Lung (tissue), 12 donors: ENCODE data around the gene ID3. TPM values are rescaled to one million over a fixed set of nuclear protein-coding genes. Genes with fewer than 3 reads are reported as not detected.

ENCODE experiments used
- ATAC-seq: fragments of 200-7000 bp; cut with Tn5 transposase; one replicate; pipeline ENCODE4 v1.9.1; 2020; ENCODE audit warnings: moderate number of reproducible peaks; ENCODE audit not compliant: insufficient read depth, low FRiP score
- DNase-seq, 3 donors: peaks; one replicate each; pipeline ENCODE4 v3.0.0-alpha.2; 2013 to 2017
- H3K27ac ChIP-seq, 2 donors: one replicate each; pipeline ENCODE4 v1.5.1; 2013; ENCODE audit warnings: mild to moderate bottlenecking in 2 of 2, moderate library complexity in 2 of 2, control low read depth in 1 of 2, inconsistent platforms in 1 of 2, low read depth in 1 of 2, low read length in 1 of 2
- H3K27me3 ChIP-seq, 3 donors: one replicate each; pipeline ENCODE4 v1.5.1; 2013; ENCODE audit warnings: low read length in 2 of 3; ENCODE audit not compliant: control insufficient read depth in 3 of 3, insufficient read depth in 3 of 3
- H3K36me3 ChIP-seq, 4 donors: one replicate each; pipeline ENCODE4 v1.5.1; 2013; ENCODE audit warnings: low read length in 4 of 4, mild to moderate bottlenecking in 1 of 4, moderate library complexity in 1 of 4; ENCODE audit not compliant: control insufficient read depth in 4 of 4, insufficient read depth in 4 of 4
- H3K4me1 ChIP-seq, 5 donors: one replicate each; pipeline ENCODE4 v1.5.1; 2013; ENCODE audit warnings: low read length in 5 of 5, mild to moderate bottlenecking in 2 of 5, moderate library complexity in 1 of 5; ENCODE audit not compliant: control insufficient read depth in 5 of 5, insufficient read depth in 5 of 5
- H3K4me3 ChIP-seq: one replicate; pipeline ENCODE4 v1.5.1; 2013; ENCODE audit warnings: mild to moderate bottlenecking, control low read depth, moderate library complexity
- H3K9ac ChIP-seq, 2 donors: one replicate each; pipeline ENCODE4 v1.5.1; 2013; ENCODE audit warnings: low read length in 2 of 2, control low read depth in 1 of 2; ENCODE audit not compliant: insufficient read depth in 1 of 2
- H3K9me3 ChIP-seq, 4 donors: one replicate each; pipeline ENCODE4 v1.5.1; 2013; ENCODE audit warnings: low read length in 3 of 4, mild to moderate bottlenecking in 1 of 4, moderate library complexity in 1 of 4; ENCODE audit not compliant: control insufficient read depth in 4 of 4, insufficient read depth in 3 of 4
- CTCF ChIP-seq: IDR thresholded peaks from 2 replicates; pipeline ENCODE4 v1.5.1; 2012; ENCODE audit warnings: mild to moderate bottlenecking; ENCODE audit errors: control extremely low read depth, extremely low read depth
- WGBS, 2 donors: extraction: QIAGEN DNeasy Blood & Tissue Kit; methylation state at CpG; one replicate each; pipeline ENCODE4 v1.1.7; 2013; 5-methylcytosine and 5-hydroxymethylcytosine counted together
- polyA plus RNA-seq, 2 donors: library from polyadenylated mRNA; stranded (reverse); fragments of 200-250 nt; gene quantifications; one replicate each; pipeline ENCODE4 v1.2.1, GENCODE V29; 2013
- total RNA-seq, 2 donors: library from RNA; depleted of rRNA in 1 of 2; stranded (reverse); fragments of >200 nt in 1 of 2; gene quantifications; one replicate each; pipeline ENCODE4 v1.2.1, GENCODE V29; 2014 to 2021
- donor health status: control.
- donor health status: control.
- donor health status: Bipolar disorder and iron deficiency.
- donor health status: healthy.
- donor health status: DM: yes; HTN: yes; CAD: no.

ID3 gene
- total and polyA plus RNA-seq, 4 donors: 119 to 275 (median 163) TPM

- ATAC-seq (no peak), DNase-seq (no peak)
- TF ChIP-seq CTCF: no peak
- Histone ChIP-seq H3K27ac (no peak overlapping the region), H3K9me3 (no peaks in the 10 kb centered on the region), H3K36me3 (no peaks in the 10 kb centered on the region), H3K9ac (no peak overlapping the region), H3K4me1 (peaks cover 0 to 29% (median 6%) of the 10 kb centered on the region in 5 donors), H3K27me3 (no peaks in the 10 kb centered on the region), H3K4me3 (no peak overlapping the region)
- WGBS, 2 donors: 69 to 82% methylated on average over 7 of the region's 7 CpGs
These were observed 31.9 kb downstream of the ID3 start for GRCh38 chr1:23527366-23527765.

GRCh38 chr1:23526329-23527041 is 32.8 kb downstream of the ID3 start:
- no peak overlapping the region for H3K9ac ChIP-seq
- H3K9me3 ChIP-seq: no peaks in the 10 kb centered on the region
- H3K4me1 ChIP-seq: peaks cover 0 to 23% (median 6%) of the 10 kb centered on the region in 5 donors
- 96% methylated on average over 7 to 8 of the region's 8 CpGs for WGBS, 2 donors
- H3K4me3 ChIP-seq: no peak overlapping the region
- no peaks in the 10 kb centered on the region for H3K36me3 ChIP-seq
- DNase-seq: no peak
- H3K27ac ChIP-seq: no peak overlapping the region
- no peak for TF ChIP-seq CTCF
- H3K27me3 ChIP-seq: no peaks in the 10 kb centered on the region
- no peak for ATAC-seq

GRCh38 chr1:23525558-23526250 is 33.6 kb downstream of the ID3 start:
- no peak overlapping the region for H3K9ac ChIP-seq
- TF ChIP-seq CTCF: no peak
- no peaks in the 10 kb centered on the region for H3K27me3 ChIP-seq
- ATAC-seq (no peak), DNase-seq (no peak)
- WGBS, 2 donors: 46 to 63% methylated on average over 5 of the region's 5 CpGs
- H3K4me1 ChIP-seq: peaks cover 0 to 18% (median 6%) of the 10 kb centered on the region in 5 donors
- H3K9me3 ChIP-seq: no peaks in the 10 kb centered on the region
- H3K4me3 ChIP-seq: no peak overlapping the region
- H3K27ac ChIP-seq: no peak overlapping the region
- no peaks in the 10 kb centered on the region for H3K36me3 ChIP-seq
